Left kidney (tissue), 2 donors: ENCODE results near the gene PRPF6. TPM values are rescaled to one million over a fixed set of nuclear protein-coding genes. Genes with fewer than 3 reads are reported as not detected.
"Not testable (repeated sequence)": the region's sequence is repeated elsewhere in the genome, so short reads cannot be mapped to it uniquely, and the experiment has no call there.

Source experiments
- DNase-seq: peaks from one replicate; pipeline ENCODE4 v3.0.0-alpha.2; 2013
- polyA plus RNA-seq: library from polyadenylated mRNA; unstranded; fragments of 120-200 nt; gene quantifications from one replicate; pipeline ENCODE4 v1.2.1, GENCODE V29; 2013; ENCODE audit not compliant: insufficient read length

The PRPF6 gene
- polyA plus RNA-seq, 1 donor = 81.6 TPM

- DNase-seq = not testable (repeated sequence)
Observed at GRCh38 chr20:63960654-63961621, 20.0 kb upstream of the PRPF6 start.

- DNase-seq = no peak
Observed at GRCh38 chr20:63961664-63962425, 19.1 kb upstream of the PRPF6 start.

- DNase-seq = no peak
Observed at GRCh38 chr20:63962426-63963347, 18.2 kb upstream of the PRPF6 start.

DNA sequence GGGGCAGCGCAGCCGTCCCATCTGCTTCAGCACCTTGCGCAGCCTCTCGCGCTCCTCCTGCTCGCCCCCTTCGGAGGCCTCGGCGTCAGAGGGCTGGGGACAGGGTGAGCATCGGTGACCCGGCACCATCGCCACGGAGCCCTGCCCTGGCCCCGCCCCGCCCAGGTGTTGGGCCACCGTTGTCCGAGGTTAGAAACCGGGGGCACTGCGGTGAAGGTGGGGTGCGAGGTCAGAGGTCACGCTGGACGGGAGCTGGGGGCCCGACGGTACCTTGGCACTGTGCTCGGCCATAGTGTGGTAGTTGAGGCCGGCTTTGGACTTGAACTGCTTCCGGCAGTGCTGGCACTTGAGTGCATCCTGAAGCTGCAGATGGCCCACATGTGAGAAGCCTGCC is 17.6 kb upstream of the PRPF6 start:
- DNase-seq = no peak

DNA sequence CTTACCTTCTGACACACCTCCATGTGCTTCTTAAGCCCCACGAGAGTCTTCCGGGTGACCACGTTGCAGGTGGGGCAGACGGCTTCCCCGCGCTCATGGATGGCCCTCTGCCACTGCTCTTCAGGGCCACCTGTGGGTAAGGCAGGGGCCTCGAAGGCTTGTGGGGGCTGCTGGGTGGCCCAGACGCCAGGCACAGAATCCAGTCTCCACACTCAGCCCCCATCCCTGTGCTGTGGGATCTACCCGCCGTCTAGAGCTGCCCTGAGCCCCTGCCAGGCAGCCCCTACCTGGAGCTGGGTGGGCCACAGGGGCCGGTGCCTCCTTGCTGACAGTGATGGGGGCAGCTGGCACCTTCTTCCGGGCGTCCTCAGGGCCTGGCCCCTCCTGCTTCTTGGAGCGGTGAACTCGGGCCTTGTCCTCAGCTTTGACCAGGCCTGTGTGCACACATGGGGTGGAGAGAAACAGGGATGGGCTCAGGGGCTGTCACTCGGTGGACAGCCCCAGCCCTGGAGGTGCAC is 17.1 kb upstream of the PRPF6 start:
- no peak for DNase-seq

DNA sequence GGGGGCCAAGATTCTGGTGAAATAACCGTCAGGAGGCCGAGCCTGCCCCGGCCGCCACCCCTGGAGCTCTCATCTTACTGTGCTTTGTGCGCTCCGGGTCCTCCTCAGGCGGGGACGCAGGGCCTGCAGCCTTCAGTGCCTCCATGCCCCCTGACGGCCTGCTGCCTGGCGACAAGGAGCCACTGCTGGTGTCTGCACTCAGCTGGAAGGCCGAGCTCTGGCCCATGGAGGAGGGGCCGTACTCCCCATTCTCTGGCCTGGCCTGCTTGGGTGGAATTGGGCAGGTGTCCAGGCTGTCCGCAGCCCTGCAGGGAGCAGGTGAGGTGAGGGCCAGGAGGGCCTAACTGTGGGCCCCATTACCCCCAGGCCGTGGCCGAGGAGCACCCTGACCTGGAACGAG is 16.5 kb upstream of the PRPF6 start:
- DNase-seq = no peak

DNA sequence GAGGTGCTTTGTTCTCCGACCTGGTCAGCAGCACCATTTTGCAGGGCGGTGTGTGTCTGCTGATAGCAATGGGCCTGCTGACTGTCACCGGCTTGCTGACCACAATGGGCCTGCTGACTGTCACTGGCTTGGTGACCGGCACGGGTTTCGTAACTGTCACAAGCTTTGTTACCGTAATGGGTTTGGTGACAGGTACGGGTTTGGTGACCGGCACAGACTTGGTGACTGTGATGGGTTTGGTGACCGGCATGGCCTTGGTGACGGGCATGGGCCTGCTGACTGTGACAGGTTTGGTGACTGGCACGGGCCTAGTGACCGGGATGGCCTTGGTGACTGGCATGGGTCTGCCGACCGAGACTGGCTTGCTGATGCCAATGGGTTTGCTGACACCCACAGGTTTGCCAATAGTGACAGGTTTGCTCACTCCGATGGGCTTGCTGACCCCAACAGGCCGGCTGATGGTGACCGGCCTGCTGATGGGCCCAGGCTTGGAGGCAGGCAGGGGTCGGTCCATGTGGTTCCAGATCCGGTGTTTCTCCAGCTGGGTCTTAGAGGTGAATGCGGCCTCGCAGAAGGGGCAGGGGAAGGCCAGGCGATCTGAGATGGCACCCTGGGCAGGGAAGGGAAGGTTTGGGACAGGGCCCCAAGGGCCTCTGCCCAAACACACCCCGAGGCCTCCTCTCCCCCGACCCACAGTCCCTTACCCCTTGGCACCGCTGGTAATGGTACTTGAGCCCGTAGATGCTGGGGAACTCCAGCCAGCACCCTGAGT is 14.6 kb upstream of the PRPF6 start:
- DNase-seq = no peak

DNA sequence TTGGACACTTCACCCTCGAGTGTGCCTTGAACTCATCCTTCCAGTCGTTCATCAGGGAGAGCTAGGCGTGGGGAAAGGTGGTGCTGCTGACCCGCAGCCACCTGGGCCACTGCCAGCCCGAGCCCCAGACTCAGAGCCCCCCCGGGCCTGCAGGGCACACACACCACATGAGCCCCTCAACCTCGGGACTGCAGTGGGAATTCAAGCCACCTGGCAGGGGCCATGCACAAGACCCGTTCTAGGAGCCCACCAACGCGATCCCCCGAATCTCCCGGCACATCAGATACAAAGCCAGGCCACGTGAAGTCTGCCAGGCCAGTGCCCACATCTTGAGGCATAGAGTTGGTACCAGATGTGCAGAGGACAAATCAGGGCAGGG is 14.0 kb upstream of the PRPF6 start:
- no peak for DNase-seq

DNA sequence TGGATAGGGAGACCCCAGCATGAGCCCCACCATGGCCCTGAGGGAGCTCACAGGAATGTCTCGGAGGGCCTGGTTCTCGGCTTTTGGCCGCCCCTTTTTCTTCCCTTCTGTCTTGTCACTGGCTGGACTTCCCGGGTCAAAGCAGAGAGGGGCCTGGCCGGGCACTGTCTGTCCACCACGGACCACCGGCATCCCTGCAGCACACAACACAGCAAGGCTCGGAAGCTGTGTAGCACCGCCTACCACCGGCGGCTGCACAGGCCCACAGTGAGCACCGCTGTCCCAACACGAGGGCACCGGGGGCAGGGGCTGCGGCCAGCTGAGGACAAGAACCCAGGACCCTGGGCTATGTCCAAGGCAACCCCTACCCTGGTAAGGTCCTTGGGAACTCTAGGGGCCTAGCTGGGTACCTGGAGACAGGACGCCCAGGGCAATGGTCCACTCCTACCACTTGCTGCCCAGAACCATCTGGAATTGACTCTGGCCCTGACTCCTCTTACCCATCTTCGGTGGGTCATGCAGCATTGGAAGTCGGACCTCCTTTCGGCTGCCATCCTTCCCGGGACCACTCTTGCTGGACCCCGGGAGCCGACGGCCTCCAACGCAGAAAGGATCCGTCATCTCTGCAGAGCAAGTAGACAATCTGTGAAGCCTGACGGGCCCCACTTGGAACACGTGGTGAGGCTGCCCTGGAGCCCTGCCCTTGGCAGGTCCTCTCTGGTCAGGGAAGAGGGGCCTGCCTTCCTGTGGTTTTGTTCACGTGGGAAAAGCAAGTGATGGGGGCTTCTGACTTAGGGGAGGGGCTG is 13.4 kb upstream of the PRPF6 start:
- DNase-seq = no peak

- no peak for DNase-seq
Observed at GRCh38 chr20:63968136-63968927, 12.6 kb upstream of the PRPF6 start.

- DNase-seq = no peak
Observed at GRCh38 chr20:63968928-63969760, 11.8 kb upstream of the PRPF6 start.

DNA sequence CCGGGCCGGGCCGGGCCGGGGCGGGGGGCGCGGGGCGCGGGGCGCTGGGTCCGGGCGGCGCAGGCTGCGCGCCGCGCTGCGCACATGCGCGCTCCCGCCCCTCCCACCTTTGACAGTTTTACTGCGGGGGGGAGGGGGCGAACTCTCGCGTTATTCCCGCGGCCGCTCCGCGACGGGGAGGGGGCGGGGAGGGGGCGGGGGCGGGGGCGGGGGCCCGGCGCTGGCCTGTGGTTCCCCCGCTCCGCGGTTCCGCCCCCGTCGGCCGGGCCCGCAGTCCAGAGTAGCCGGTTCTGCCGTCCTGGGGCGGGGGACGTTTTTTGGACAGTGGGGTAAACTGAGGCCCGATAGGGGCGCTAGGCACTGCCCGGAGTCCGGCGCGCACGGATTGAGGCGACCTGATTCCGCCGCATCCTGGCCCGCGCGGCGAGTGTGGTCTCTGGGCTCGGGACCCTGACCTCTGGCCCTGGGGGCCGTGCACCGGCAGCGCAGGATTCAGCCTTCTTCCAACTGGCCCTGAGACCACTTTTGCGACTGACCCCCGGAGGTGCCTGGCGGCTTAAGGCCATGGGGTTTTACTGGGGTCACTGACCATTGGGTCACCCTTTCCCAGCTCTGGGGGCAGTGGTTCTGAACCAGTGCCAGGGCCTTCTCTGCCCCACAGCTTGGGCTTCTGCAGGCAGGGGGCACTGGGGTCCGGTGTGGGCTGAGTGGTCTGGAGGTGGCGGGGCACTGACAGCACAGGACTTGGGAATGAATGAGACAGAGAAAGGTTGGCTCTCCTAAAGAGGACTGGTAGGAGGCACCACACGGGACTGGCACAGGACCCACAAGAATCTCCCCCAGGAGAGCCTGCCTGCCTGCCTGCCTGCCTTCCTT is 10.9 kb upstream of the PRPF6 start, which contains the start of gene ZNF512B:
ZNF512B (minus strand) TSS at position 93 of the 876 bp plus-strand sequence. CDS start 1,980 bp downstream, outside the sequence.
- peak; percentile 58 for DNase-seq

GRCh38 chr20:63970714-63971431 is 10.1 kb upstream of the PRPF6 start:
- no peak for DNase-seq

GRCh38 chr20:63971960-63972311 is 9.0 kb upstream of the PRPF6 start:
- DNase-seq = not testable (repeated sequence)

- no peak for DNase-seq
Observed at GRCh38 chr20:63972312-63973159, 8.4 kb upstream of the PRPF6 start.

- DNase-seq = no peak
Observed at GRCh38 chr20:63973160-63973479, 7.8 kb upstream of the PRPF6 start.
